GM12892 (cell line): ENCODE results near the gene APIP.

ENCODE experiments used
- POLR2A ChIP-seq: IDR thresholded peaks from 2 replicates; pipeline ENCODE4 v1.6.1; 2011; ENCODE audit warnings: low read depth, low read length, control low read depth
- POLR2AphosphoS5 ChIP-seq: IDR thresholded peaks from 2 replicates; pipeline ENCODE4 v1.6.1; 2011; ENCODE audit warnings: low read depth, low read length, control low read depth
- TAF1 ChIP-seq: IDR thresholded peaks from 2 replicates; pipeline ENCODE4 v1.6.1; 2011; ENCODE audit warnings: low read depth, mild to moderate bottlenecking, control low read depth, low read length, borderline replicate concordance

DNA sequence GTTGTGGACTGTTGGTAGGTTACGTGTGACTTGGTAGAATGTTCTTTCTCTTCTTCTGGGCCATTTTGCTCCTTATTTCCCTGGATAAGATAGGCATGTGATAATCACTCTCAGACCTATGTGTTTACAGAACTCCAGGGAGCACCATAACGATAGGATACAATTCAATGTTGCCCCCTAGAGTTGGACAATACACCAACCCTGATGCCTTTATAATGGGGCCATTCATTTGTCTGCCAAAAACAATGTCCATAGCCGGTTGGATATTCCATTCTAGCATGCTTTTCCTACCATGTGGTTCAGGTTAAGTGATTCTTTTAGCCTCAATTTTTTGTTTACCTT lies 60.5 kb downstream of the APIP start:
- no peak for TF ChIP-seq POLR2A
- TF ChIP-seq POLR2AphosphoS5: no peak
- no peak for TF ChIP-seq TAF1
